Measurements from ENCODE around the gene FAM114A1. TPM values are rescaled to one million over a fixed set of nuclear protein-coding genes. Genes with fewer than 3 reads are reported as not detected.

FAM114A1 gene
- total RNA-seq, result under 1 TPM; 0.50 to 0.65 TPM

DNA sequence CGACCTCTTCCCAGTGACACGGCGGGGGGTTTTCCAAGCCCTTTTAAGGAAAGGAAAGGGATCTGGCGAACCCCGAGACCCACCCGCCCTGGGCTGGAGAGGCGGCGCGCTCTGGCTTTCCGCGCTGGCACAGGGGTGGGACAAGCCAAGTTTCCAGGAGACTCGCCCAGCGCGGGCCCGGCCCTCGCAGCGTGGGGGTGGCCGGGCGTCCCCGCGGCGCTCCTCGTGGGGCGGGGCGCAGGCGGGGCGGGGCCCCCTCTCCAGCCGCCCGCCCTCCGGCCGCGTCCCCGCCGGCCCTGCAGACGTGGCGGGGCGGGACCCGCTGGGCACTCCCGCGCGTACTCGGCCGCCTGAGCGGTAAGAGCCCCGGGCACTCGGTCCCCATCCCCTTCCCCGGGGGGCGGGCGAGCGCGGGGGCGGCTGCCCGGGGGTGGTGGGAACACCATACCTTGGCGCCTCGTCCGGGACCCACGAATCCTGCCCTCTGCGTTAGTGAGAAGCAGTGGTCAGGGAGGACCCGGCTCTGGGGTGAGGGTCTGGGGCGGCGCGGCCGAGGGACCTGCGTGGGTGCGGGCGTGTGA is at the start of gene FAM114A1:
Gene FAM114A1, plus strand, starts transcription at position 329 of the 581 bp plus-strand sequence. CDS start 10,273 bp downstream, outside the sequence.
- ChIA-PET POLR2A (no interaction called here), CTCF (interaction anchor here (0.7 kb wide), 1 partner anchor 109 kb away, joined by 3 read pairs; no protein-coding TSS in a partner anchor)
- intact Hi-C loops (cut with micrococcal nuclease), result no loop called here
- Mint-ChIP-seq H3K4me3 (peak within 1 kb of the TSS; percentile 59), H3K9me3 (no peaks in the 10 kb centered on the region), H3K27me3 (peaks cover 27% of the 10 kb centered on the region), H3K36me3 (no peaks in the 10 kb centered on the region), H3K27ac (no peak within 1 kb of the TSS), H3K4me1 (ENCODE audit: low read depth) (peaks cover 7% of the 10 kb centered on the region)
- DNase-seq, result peak; percentile 33

DNA sequence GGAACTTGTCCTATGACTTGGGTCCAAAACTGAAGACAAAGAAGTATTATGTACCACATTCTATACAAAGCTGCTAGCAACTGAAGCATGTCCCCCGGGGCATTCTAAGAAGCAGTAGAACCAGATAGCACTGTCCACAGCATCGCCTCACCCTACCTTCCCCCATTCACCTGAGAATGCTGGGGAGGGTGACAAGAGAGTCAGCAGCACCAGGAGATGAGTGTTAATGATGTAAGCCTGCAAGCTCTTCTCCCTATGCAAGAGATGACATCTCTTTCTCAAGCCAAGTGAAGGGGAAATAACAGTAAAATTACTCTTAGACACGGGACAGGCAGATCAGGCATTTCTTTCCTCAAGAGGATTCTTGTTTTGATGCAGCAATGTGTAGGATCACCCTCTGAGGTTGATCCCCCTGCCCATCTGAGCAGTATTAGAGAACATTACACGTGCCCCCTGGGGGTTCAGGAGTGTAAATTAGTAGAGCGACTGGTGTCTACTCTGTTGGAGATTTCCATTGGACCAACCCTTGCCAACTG is 49.1 kb upstream of the FAM114A1 start:
- no peak overlapping the region for H3K27ac Mint-ChIP-seq
- peaks cover 20% of the 10 kb centered on the region for H3K9me3 Mint-ChIP-seq
- CTCF ChIA-PET, result interaction anchor here (1.2 to 1.5 kb wide), 2 partner anchors 42 to 59 kb away, joined by 4 to 7 read pairs; no protein-coding TSS in a partner anchor
- intact Hi-C loops (cut with micrococcal nuclease), result loop anchor here (2.0 kb wide), 1 partner anchor 20 kb away; no protein-coding TSS in a partner anchor
- H3K4me3 Mint-ChIP-seq, result no peak overlapping the region
- no peaks in the 10 kb centered on the region for H3K27me3 Mint-ChIP-seq
- POLR2A ChIA-PET, result no interaction called here
- peaks cover 4% of the 10 kb centered on the region for H3K36me3 Mint-ChIP-seq
- DNase-seq, result no peak
- H3K4me1 Mint-ChIP-seq (ENCODE audit: low read depth), result peaks cover 22% of the 10 kb centered on the region

DNA sequence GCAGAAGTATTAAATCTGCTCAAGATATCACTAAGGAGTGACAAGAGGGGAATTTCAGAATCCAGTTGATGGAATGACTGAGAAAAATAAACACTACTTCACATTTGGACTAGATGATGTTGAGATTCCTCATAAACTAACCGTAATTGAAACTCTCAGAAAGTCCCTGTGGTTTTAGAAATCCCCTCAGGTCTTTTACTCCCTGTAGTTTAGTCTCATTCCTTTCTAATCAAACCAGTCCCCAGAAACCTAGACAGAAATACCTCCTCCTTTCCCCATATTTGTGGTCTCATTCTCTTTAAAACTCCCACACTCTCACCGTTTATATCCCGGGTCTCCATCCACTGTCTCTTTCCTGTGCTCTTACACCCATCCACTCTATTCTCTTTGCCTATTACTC is 48.0 kb upstream of the FAM114A1 start:
- no peak overlapping the region for H3K27ac Mint-ChIP-seq
- intact Hi-C loops (cut with micrococcal nuclease), result loop anchor here (1.0 to 2.0 kb wide), 2 partner anchors 15 to 19 kb away; partner anchors contain the start of gene TLR1
- no peak overlapping the region for H3K4me3 Mint-ChIP-seq
- H3K27me3 Mint-ChIP-seq, result no peaks in the 10 kb centered on the region
- H3K36me3 Mint-ChIP-seq, result peaks cover 4% of the 10 kb centered on the region
- no peak for DNase-seq
- POLR2A ChIA-PET, result interaction anchor here (1.8 kb wide), 1 partner anchor 16 kb away, joined by 5 read pairs; no protein-coding TSS in a partner anchor
- CTCF ChIA-PET, result interaction anchor here (1.2 to 1.5 kb wide), 3 partner anchors 16 to 60 kb away, joined by 3 to 7 read pairs (median 4); no protein-coding TSS in a partner anchor
- H3K9me3 Mint-ChIP-seq, result peaks cover 16% of the 10 kb centered on the region
- peaks cover 22% of the 10 kb centered on the region for H3K4me1 Mint-ChIP-seq (ENCODE audit: low read depth)

DNA sequence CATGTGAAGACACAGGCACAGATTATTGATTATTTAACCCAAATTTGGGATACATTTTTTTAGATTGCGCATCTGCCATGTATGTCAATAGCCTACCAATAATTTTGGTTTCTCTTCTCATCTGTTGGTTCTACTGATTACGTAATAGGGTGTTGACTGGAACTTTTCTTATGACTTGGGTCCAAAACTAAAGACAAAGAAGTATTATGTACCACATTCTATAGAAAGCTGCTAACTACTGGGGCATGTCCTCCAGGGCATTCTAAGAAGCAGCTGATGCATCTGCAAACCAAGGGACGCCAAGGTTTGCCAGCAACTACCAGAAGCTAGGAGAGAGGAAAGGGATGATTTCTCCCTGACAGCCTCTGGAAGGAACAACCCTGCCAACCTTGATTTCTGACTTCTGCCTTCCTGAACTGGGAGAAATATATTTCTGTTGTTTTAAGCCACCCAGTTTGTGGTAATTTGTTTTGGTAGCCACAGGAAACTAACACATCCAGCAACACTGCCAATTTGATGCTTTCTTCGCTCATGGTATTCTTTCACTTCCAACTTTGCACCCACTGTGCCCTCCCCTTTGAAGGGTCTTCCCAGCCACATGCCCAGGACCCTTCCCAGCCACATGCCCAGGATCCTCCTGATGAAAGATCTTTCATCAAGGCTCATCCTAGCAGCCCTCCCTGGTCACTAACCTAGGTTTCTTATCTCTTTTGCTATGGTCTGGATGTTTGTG is 47.1 kb upstream of the FAM114A1 start:
- Mint-ChIP-seq H3K9me3 (peaks cover 14% of the 10 kb centered on the region), H3K27me3 (no peaks in the 10 kb centered on the region), H3K36me3 (peaks cover 4% of the 10 kb centered on the region), H3K4me1 (ENCODE audit: low read depth) (peaks cover 22% of the 10 kb centered on the region), H3K27ac (no peak overlapping the region), H3K4me3 (no peak overlapping the region)
- DNase-seq, result no peak
- CTCF ChIA-PET, result interaction anchor here (1.2 kb wide), 1 partner anchor 17 kb away, joined by 3 read pairs; no protein-coding TSS in a partner anchor
- intact Hi-C loops (cut with micrococcal nuclease), result no loop called here
- POLR2A ChIA-PET, result interaction anchor here (1.8 kb wide), 1 partner anchor 17 kb away, joined by 5 read pairs; no protein-coding TSS in a partner anchor

DNA sequence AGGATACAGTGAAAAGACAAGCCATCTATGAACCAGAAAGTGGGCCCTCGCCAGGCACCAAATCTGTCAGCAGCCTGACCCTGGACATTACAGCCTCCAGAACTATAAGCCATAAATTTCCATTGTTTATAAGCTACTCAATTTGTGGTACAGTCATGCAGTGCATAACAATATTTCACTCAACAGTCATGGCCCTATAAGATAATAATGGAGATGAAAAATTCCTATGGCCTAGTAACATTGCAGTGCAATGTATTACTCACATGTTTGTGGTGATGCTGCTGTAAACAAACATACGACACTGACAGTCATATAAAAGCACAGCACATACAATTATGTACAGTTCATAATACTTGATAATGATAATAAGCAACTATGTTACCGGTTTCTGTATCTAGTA is 45.9 kb upstream of the FAM114A1 start:
- ChIA-PET CTCF (interaction anchor here (0.6 to 1.0 kb wide), 2 partner anchors 40 to 109 kb away, joined by 3 to 5 read pairs; no protein-coding TSS in a partner anchor), POLR2A (no interaction called here)
- H3K9me3 Mint-ChIP-seq, result peaks cover 12% of the 10 kb centered on the region
- no peak overlapping the region for H3K4me3 Mint-ChIP-seq
- no peaks in the 10 kb centered on the region for H3K27me3 Mint-ChIP-seq
- H3K27ac Mint-ChIP-seq, result no peak overlapping the region
- H3K36me3 Mint-ChIP-seq, result peaks cover 4% of the 10 kb centered on the region
- DNase-seq, result no peak
- intact Hi-C loops (cut with micrococcal nuclease), result no loop called here
- peaks cover 22% of the 10 kb centered on the region for H3K4me1 Mint-ChIP-seq (ENCODE audit: low read depth)

DNA sequence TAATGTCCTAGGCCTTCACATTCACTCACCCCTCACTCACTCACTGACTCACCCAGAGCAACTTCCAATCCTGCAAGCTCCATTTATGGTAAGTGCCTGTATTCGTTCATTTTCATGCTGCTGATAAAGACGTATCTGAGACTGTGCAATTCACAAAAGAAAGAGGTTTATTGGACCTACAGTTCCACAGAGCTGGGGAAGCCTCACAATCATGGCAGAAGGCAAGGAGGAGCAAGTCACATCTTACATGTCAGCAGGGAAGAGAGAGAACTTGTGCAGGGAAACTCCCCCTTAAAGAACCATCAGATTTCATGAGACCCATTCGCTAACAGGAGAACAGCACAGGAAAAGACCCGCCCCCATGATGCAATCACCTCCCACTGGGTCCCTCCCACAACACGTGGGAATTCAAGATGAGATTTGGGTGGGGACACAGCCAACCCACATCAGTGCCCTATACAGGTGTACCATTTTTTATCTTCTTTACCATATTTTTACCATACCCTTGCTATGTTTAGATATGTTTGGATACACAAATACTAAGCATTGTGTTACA is 44.8 kb upstream of the FAM114A1 start:
- H3K36me3 Mint-ChIP-seq, result peaks cover 4% of the 10 kb centered on the region
- ChIA-PET CTCF (no interaction called here), POLR2A (no interaction called here)
- no peak overlapping the region for H3K27ac Mint-ChIP-seq
- intact Hi-C loops (cut with micrococcal nuclease), result no loop called here
- DNase-seq, result no peak
- H3K9me3 Mint-ChIP-seq, result peaks cover 12% of the 10 kb centered on the region
- no peak overlapping the region for H3K4me3 Mint-ChIP-seq
- H3K4me1 Mint-ChIP-seq (ENCODE audit: low read depth), result peaks cover 22% of the 10 kb centered on the region
- H3K27me3 Mint-ChIP-seq, result no peaks in the 10 kb centered on the region

DNA sequence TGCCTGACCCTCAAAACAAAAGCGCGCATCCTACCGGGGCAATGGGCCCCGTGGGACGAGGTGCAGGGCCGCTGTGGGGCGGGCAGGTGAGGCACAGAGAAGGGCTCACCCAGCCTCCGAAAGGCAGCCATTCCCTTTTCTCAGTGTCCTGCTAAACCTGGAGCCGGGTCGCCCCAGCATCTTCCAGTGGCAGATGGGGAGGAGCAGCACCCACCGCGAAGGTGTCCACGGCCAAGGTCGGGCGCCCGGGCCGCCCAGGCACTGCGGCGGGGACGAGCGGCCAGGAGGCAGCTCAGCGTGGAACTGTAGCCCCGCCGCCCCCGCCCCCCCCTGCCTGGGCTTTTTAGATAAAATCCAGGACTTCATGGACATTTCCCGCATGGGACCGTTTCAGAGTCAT is 43.8 kb upstream of the FAM114A1 start:
- ChIA-PET CTCF (no interaction called here), POLR2A (no interaction called here)
- peaks cover 4% of the 10 kb centered on the region for H3K36me3 Mint-ChIP-seq
- no peak overlapping the region for H3K4me3 Mint-ChIP-seq
- intact Hi-C loops (cut with micrococcal nuclease), result no loop called here
- H3K27ac Mint-ChIP-seq, result no peak overlapping the region
- no peak for DNase-seq
- no peaks in the 10 kb centered on the region for H3K27me3 Mint-ChIP-seq
- H3K9me3 Mint-ChIP-seq, result peaks cover 12% of the 10 kb centered on the region
- peaks cover 20% of the 10 kb centered on the region for H3K4me1 Mint-ChIP-seq (ENCODE audit: low read depth)

DNA sequence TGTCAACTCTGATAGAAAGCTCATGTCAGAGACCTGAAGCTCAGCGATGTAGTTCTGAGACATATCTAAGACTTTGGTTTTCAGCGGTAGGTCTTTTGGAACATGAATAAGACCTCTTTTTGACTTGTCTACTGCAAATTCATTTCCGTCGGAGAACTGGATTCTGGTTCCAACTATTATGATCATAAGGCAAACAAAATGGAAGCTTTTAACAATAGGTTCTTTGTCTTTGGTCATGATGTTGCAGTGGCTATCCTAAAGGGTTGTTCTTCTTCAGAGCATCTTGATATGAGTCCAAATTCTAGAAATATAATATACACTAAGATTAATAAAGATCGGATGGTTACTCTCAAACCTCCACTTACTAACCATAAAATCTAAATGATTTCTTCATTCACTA is 38.4 kb upstream of the FAM114A1 start:
- no peak for DNase-seq
- Mint-ChIP-seq H3K27ac (no peak overlapping the region), H3K27me3 (no peaks in the 10 kb centered on the region), H3K9me3 (peaks cover 2% of the 10 kb centered on the region), H3K4me3 (no peak overlapping the region), H3K4me1 (ENCODE audit: low read depth) (no peaks in the 10 kb centered on the region), H3K36me3 (no peaks in the 10 kb centered on the region)
- POLR2A ChIA-PET, result no interaction called here
- CTCF ChIA-PET, result interaction anchor here (1.1 to 1.9 kb wide), 2 partner anchors 32 to 47 kb away, joined by 3 to 9 read pairs; partner anchors contain the start of gene TLR10
- intact Hi-C loops (cut with micrococcal nuclease), result no loop called here

DNA sequence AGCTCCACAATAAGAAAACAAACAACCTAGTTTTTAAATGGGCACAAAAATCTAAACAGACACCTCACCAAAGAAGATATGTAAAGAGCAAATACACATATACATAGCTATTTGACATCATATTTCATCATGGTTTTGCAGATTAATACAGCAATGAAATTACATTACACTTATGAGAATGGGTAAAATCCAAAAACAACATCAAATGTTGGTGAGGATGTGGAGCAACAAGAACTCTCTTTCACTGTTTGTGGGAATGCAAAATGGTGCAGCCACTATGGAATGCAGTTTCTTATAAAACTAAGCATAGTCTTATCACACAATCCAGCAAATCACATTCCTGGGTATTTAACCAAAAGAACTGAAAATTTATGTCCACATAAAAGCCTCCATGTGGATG is 36.0 kb upstream of the FAM114A1 start:
- Mint-ChIP-seq H3K36me3 (peaks cover 11% of the 10 kb centered on the region), H3K4me3 (no peak overlapping the region)

DNA sequence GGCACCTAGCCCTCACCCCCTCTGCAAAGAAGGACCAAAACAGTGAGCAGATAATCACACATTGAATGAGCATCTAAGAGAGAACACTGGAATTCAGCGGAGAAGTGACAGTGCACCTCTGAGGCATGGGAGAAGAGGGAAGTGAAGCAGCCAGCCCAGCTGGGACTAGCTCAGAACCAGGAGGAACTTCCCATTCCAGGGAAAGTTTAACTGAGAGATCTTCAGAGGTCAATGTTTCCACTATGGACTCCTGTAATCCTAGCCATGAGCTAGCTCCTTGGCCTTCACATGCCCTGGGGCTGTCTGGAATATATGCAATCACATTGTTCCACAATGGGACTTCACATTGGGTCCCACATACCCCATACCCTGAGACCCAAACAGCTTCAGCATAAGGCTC is 35.4 kb upstream of the FAM114A1 start:
- ChIA-PET POLR2A (no interaction called here), CTCF (interaction anchor here (0.9 to 1.1 kb wide), 3 partner anchors 24 to 73 kb away, joined by 3 read pairs; no protein-coding TSS in a partner anchor)
- Mint-ChIP-seq H3K36me3 (peaks cover 13% of the 10 kb centered on the region), H3K4me1 (ENCODE audit: low read depth) (peaks cover 4% of the 10 kb centered on the region), H3K27ac (no peak overlapping the region), H3K4me3 (no peak overlapping the region), H3K9me3 (peaks cover 17% of the 10 kb centered on the region), H3K27me3 (no peaks in the 10 kb centered on the region)
- DNase-seq, result no peak
- intact Hi-C loops (cut with micrococcal nuclease), result no loop called here

More for the DNA sequence above, 36.0 kb upstream of the FAM114A1 start:
- intact Hi-C loops (cut with micrococcal nuclease), result no loop called here
- Mint-ChIP-seq H3K4me1 (ENCODE audit: low read depth) (no peaks in the 10 kb centered on the region), H3K27me3 (no peaks in the 10 kb centered on the region), H3K9me3 (peaks cover 17% of the 10 kb centered on the region), H3K27ac (no peak overlapping the region)
- no peak for DNase-seq
- POLR2A ChIA-PET, result no interaction called here
- CTCF ChIA-PET, result interaction anchor here (0.9 to 1.1 kb wide), 3 partner anchors 24 to 72 kb away, joined by 3 read pairs; no protein-coding TSS in a partner anchor

DNA sequence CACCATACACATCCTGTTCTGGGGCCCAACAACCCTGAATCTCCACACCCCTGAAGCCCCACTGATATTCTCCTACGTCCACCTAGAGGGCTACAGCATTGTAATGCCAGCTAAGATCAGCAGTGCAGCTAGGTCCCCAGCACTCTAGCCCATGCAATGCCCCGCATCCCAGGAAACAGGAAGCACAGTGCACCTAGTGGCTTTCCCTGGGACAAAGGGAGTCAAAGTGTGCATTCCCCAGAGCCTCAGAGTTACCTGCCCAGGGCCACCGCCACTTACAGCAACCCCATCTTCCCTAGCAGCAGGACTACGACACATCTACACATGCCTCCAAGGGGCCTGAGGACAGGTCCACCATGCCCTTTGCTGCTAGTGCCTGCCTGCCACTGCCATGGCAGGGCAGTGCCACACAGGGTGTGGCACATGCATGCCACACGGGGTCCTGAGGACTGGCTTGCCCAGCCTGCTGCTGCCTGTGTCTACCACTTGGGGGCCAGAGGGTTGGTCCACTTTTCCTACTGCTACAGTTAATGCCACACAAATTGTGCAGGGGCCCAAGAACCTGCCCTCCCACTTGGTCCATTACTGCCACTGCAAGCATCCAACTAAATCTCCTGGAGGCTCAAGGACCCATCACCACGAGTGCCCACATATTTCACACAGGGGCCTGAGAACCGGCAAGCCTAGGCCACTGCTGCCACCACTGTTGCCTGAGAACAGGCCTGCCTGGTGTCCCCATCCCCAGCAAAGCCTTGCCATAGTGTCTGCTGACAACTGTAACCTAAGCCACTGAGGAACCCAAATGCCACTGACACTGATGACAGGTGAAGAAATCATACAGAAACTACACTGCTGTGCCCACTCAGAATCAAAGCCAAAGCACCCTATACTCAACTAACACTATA is 34.7 kb upstream of the FAM114A1 start:
- Mint-ChIP-seq H3K27ac (no peak overlapping the region), H3K9me3 (peaks cover 17% of the 10 kb centered on the region)

More for the DNA sequence above, 34.7 kb upstream of the FAM114A1 start:
- Mint-ChIP-seq H3K4me3 (no peak overlapping the region), H3K4me1 (ENCODE audit: low read depth) (peaks cover 11% of the 10 kb centered on the region), H3K36me3 (peaks cover 13% of the 10 kb centered on the region), H3K27me3 (no peaks in the 10 kb centered on the region)
- ChIA-PET POLR2A (no interaction called here), CTCF (interaction anchor here (1.5 to 2.1 kb wide), 2 partner anchors 28 to 51 kb away, joined by 3 to 8 read pairs; no protein-coding TSS in a partner anchor)
- no peak for DNase-seq
- intact Hi-C loops (cut with micrococcal nuclease), result no loop called here
